GM12892 (cell line): ENCODE results near the gene DDN.

Experiments
- POLR2A ChIP-seq: IDR thresholded peaks from 2 replicates; pipeline ENCODE4 v1.6.1; 2011; ENCODE audit warnings: low read depth, low read length, control low read depth
- POLR2AphosphoS5 ChIP-seq: IDR thresholded peaks from 2 replicates; pipeline ENCODE4 v1.6.1; 2011; ENCODE audit warnings: low read depth, low read length, control low read depth
- TAF1 ChIP-seq: IDR thresholded peaks from 2 replicates; pipeline ENCODE4 v1.6.1; 2011; ENCODE audit warnings: low read depth, mild to moderate bottlenecking, control low read depth, low read length, borderline replicate concordance

DNA sequence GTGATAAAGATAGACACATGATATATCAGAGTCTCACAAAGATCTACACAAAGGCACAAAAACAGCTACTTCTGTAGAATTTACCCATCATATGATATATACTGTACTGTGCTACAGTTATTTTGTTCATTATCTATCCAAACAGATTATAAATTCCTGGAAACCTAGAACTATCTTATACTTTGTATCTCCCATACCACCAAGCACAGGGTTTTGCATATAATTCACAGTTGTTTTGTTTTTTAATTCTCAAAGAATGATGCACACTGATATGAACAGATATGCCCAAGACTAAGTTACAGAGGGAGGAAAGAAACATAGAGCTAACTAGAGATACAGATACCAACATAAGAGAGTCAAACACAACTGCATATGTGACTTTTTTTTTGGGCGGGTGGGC lies 16.0 kb upstream of the DDN start:
- no peak for TF ChIP-seq POLR2AphosphoS5
- TF ChIP-seq POLR2A = no peak
- no peak for TF ChIP-seq TAF1
